ENCODE measurements around the gene MAD1L1. TPM values are rescaled to one million over a fixed set of nuclear protein-coding genes. Genes with fewer than 3 reads are reported as not detected.

MAD1L1 gene
- total RNA-seq, 2 experiments from 2014 or later, result 58.3 to 65.3 TPM

DNA sequence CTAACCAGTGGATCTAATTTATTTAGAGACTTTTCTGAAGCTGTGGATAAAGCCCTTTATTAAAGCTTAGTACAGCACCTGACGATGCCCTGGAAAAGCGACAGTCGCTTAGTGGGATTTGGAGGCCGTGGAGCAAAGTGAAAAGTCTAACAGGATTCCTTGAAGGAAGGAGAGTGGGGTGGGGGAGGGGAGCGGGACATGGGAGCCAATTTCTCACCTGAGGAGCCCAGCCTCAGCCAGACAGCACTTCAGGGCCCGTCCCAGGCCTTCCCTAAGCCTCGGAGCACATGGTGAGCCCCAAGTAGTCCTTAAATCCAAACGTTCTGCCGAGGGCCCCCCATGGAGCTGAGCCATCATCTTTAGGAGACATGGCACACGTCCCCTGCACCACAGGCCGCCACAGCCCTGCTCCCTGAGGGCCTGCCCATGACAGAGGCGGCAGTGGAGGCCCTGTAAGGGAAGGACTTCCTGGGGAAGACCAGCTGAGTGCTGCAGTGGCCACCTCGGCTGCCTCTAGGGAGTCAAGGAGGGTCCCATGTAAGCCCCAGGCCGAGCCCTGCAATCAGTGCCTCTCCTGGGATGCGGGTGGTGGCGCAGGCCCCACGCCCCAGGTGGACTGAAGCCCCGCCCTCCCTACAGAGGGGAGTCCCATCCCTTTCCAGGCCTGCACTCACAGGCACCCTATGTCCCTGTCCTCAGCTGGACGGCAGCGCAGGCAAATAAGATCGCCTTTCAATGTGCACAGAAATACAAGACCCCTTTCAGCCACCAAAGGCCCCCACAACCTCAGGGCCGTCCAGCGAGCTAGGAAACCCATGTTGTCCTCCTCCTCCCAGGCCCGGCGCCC, 187.0 kb downstream of the MAD1L1 start:
- POLR2A ChIA-PET, result no interaction called here
- CTCF ChIA-PET (ENCODE audit: unreplicated experiment), result no interaction called here
- TF ChIP-seq, protein P1, sequence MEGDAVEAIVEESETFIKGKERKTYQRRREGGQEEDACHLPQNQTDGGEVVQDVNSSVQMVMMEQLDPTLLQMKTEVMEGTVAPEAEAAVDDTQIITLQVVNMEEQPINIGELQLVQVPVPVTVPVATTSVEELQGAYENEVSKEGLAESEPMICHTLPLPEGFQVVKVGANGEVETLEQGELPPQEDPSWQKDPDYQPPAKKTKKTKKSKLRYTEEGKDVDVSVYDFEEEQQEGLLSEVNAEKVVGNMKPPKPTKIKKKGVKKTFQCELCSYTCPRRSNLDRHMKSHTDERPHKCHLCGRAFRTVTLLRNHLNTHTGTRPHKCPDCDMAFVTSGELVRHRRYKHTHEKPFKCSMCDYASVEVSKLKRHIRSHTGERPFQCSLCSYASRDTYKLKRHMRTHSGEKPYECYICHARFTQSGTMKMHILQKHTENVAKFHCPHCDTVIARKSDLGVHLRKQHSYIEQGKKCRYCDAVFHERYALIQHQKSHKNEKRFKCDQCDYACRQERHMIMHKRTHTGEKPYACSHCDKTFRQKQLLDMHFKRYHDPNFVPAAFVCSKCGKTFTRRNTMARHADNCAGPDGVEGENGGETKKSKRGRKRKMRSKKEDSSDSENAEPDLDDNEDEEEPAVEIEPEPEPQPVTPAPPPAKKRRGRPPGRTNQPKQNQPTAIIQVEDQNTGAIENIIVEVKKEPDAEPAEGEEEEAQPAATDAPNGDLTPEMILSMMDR (conservative IDR thresholded peaks at IDR 0.05; ENCODE audit: low read length), result no peak
- no peak for TF ChIP-seq EZH2phosphoT487 (IDR thresholded peaks at IDR 0.05; ENCODE audit: borderline replicate concordance, low read depth, low read length)
- DNase-seq (ENCODE audit: low spot score), result no peak
- peaks cover 15% of the 10 kb centered on the region for H3K36me3 ChIP-seq (ENCODE audit: insufficient read depth, low read length)
- BruUV-seq (replicated peaks), result no TSS peak
- peaks cover 17% of the 10 kb centered on the region for H3K4me1 ChIP-seq (ENCODE audit: insufficient read depth, low read length, poor library complexity, severe bottlenecking)
- H3K4me2 ChIP-seq (ENCODE audit: low read length), result no peak overlapping the region
- H3K79me2 ChIP-seq (ENCODE audit: insufficient read depth, low read depth, low read length), result no peaks in the 10 kb centered on the region
- H4K20me1 ChIP-seq (ENCODE audit: insufficient read depth, low read length), result no peaks in the 10 kb centered on the region; the same call in 1 of the 2 replicates
- no peak overlapping the region for H3K27ac ChIP-seq (ENCODE audit: low read depth, low read length, poor library complexity, severe bottlenecking)
- no peaks in the 10 kb centered on the region for H3K9me2 ChIP-seq (ENCODE audit: insufficient read depth, low read length)
- intact Hi-C loops (cut with micrococcal nuclease; ENCODE audit: unreplicated experiment), result no loop called here
- H3K9me3 ChIP-seq (ENCODE audit: low read length), result no peaks in the 10 kb centered on the region
- no peak overlapping the region for H2AFZ ChIP-seq (ENCODE audit: low read length)
- no peak overlapping the region for H3K4me3 ChIP-seq (ENCODE audit: low read depth, low read length, poor library complexity, severe bottlenecking)

DNA sequence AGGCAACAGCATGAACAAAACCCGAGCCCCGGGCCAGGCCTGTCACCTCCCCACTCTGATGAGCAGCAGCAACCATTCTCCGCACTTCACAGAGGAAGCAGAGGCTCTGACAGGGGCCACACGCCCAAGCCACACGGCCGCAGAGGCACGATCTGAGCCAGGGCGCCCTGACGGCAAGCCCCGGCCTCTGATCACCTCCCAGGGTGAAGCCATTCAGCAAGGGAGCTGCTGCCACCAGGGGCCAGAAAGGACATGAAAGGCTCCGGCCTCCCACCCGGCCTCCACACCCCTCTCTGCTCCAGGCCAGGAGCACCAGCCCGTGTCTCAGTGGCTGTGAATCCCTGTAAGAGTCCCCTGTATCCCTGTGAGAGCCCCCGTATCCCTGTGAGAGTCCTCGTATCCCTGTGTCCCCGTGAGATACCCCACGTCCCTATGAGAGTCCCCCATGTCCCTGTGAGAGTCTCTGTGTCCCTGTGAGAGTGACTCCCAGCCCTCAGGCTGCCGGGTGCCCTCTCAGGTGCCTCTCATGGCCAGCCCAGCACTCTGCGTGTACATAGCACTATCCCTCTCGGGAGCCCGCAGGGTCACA, 187.8 kb downstream of the MAD1L1 start:
- H3K9me3 ChIP-seq (ENCODE audit: low read length), result no peaks in the 10 kb centered on the region
- H3K36me3 ChIP-seq (ENCODE audit: insufficient read depth, low read length), result peaks cover 15% of the 10 kb centered on the region
- BruUV-seq (replicated peaks), result no TSS peak
- no peak overlapping the region for H3K4me2 ChIP-seq (ENCODE audit: low read length)
- no peak overlapping the region for H2AFZ ChIP-seq (ENCODE audit: low read length)
- intact Hi-C loops (cut with micrococcal nuclease; ENCODE audit: unreplicated experiment), result no loop called here
- TF ChIP-seq EZH2phosphoT487 (IDR thresholded peaks at IDR 0.05; ENCODE audit: borderline replicate concordance, low read depth, low read length), result no peak
- TF ChIP-seq, protein P1 (conservative IDR thresholded peaks at IDR 0.05; ENCODE audit: low read length), result no peak
- no peaks in the 10 kb centered on the region for H3K79me2 ChIP-seq (ENCODE audit: insufficient read depth, low read depth, low read length)
- ChIA-PET POLR2A (no interaction called here), CTCF (ENCODE audit: unreplicated experiment) (no interaction called here)
- no peak overlapping the region for H3K27ac ChIP-seq (ENCODE audit: low read depth, low read length, poor library complexity, severe bottlenecking)
- H4K20me1 ChIP-seq (ENCODE audit: insufficient read depth, low read length), result no peaks in the 10 kb centered on the region
- DNase-seq (ENCODE audit: low spot score), result no peak
- no peak overlapping the region for H3K4me3 ChIP-seq (ENCODE audit: low read depth, low read length, poor library complexity, severe bottlenecking)
- no peaks in the 10 kb centered on the region for H3K9me2 ChIP-seq (ENCODE audit: insufficient read depth, low read length)
- H3K4me1 ChIP-seq (ENCODE audit: insufficient read depth, low read length, poor library complexity, severe bottlenecking), result peaks cover 23% of the 10 kb centered on the region

Measured in OCI-LY7 (cell line).